ENCODE results near the gene PID1. TPM values are rescaled to one million over a fixed set of nuclear protein-coding genes. Genes with fewer than 3 reads are reported as not detected.

Gene PID1
- total RNA-seq, 1 experiment from 2014 or later, result 2.6 TPM

- H3K4me1 Mint-ChIP-seq, result peaks cover 9% of the 10 kb centered on the region
- H3K36me3 Mint-ChIP-seq, result no peaks in the 10 kb centered on the region
- peaks cover 30% of the 10 kb centered on the region for H3K9me3 Mint-ChIP-seq
Observed at GRCh38 chr2:229174794-229175496, 96.1 kb downstream of the PID1 start.

GRCh38 chr2:229173825-229174359, 97.2 kb downstream of the PID1 start:
- H3K4me3 Mint-ChIP-seq, result no peak overlapping the region
- TF ChIP-seq ZNF121 (CRISPR knock-in tag; IDR thresholded peaks at IDR 0.05) (no peak), ZNF416 (CRISPR knock-in tag; IDR thresholded peaks at IDR 0.05) (no peak), TP53 (CRISPR knock-in tag; IDR thresholded peaks at IDR 0.05) (no peak), KAT7 (CRISPR knock-in tag; IDR thresholded peaks at IDR 0.05; ENCODE audit: borderline replicate concordance) (no peak)
- no peak for DNase-seq (ENCODE audit: low spot score)
- H3K27ac Mint-ChIP-seq, result 0 out of 2 replicates have a peak overlapping the region, but pooled peaks have one; percentile 18
- H3K4me1 Mint-ChIP-seq, result peaks cover 9% of the 10 kb centered on the region
- peaks cover 30% of the 10 kb centered on the region for H3K9me3 Mint-ChIP-seq
- ChIA-PET CTCF (no interaction called here), POLR2A (no interaction called here)
- H3K36me3 Mint-ChIP-seq, result no peaks in the 10 kb centered on the region
- no peak for ATAC-seq
- no peaks in the 10 kb centered on the region for H3K27me3 Mint-ChIP-seq (ENCODE audit: low read depth)

More at GRCh38 chr2:229174794-229175496, 96.1 kb downstream of the PID1 start:
- no peak for ATAC-seq
- no peak overlapping the region for H3K27ac Mint-ChIP-seq
- POLR2A ChIA-PET, result no interaction called here
- no peak for DNase-seq (ENCODE audit: low spot score)
- CTCF ChIA-PET, result no interaction called here
- no peak overlapping the region for H3K4me3 Mint-ChIP-seq
- no peak for TF ChIP-seq ATF1 (CRISPR knock-in tag; IDR thresholded peaks at IDR 0.05)
- no peak for TF ChIP-seq ATF6 (CRISPR knock-in tag; IDR thresholded peaks at IDR 0.05)
- TF ChIP-seq ZNF416 (CRISPR knock-in tag; IDR thresholded peaks at IDR 0.05), result no peak
- no peak for TF ChIP-seq GTF2I (CRISPR knock-in tag; conservative IDR thresholded peaks at IDR 0.05)
- TF ChIP-seq GABPB1 (CRISPR knock-in tag; IDR thresholded peaks at IDR 0.05), result no peak
- TF ChIP-seq IRF2 (CRISPR knock-in tag; IDR thresholded peaks at IDR 0.05; ENCODE audit: borderline replicate concordance, low read depth), result no peak
- no peak for TF ChIP-seq TEAD4 (CRISPR knock-in tag; IDR thresholded peaks at IDR 0.05)
- no peaks in the 10 kb centered on the region for H3K27me3 Mint-ChIP-seq (ENCODE audit: low read depth)

- H3K4me1 Mint-ChIP-seq, result peaks cover 4% of the 10 kb centered on the region
- no peak for DNase-seq (ENCODE audit: low spot score)
- no peak for TF ChIP-seq ATF6 (CRISPR knock-in tag; IDR thresholded peaks at IDR 0.05)
- no peak for TF ChIP-seq NFYB (CRISPR knock-in tag; conservative IDR thresholded peaks at IDR 0.05; ENCODE audit: low read depth)
- no peak for TF ChIP-seq FOXP4 (CRISPR knock-in tag; IDR thresholded peaks at IDR 0.05)
- TF ChIP-seq ZNF121 (CRISPR knock-in tag; IDR thresholded peaks at IDR 0.05), result no peak
- TF ChIP-seq JUN (CRISPR knock-in tag; IDR thresholded peaks at IDR 0.05), result no peak
- no peak for TF ChIP-seq TCF7 (CRISPR knock-in tag; IDR thresholded peaks at IDR 0.05; ENCODE audit: low read depth)
- no peak for TF ChIP-seq NR1H2 (CRISPR knock-in tag; IDR thresholded peaks at IDR 0.05)
- TF ChIP-seq IRF2 (CRISPR knock-in tag; IDR thresholded peaks at IDR 0.05; ENCODE audit: borderline replicate concordance, low read depth), result no peak
- TF ChIP-seq FOXJ3 (CRISPR knock-in tag; IDR thresholded peaks at IDR 0.05; ENCODE audit: borderline replicate concordance), result no peak
- H3K4me3 Mint-ChIP-seq, result no peak overlapping the region
- peaks cover 19% of the 10 kb centered on the region for H3K9me3 Mint-ChIP-seq
- POLR2A ChIA-PET, result no interaction called here
- H3K27ac Mint-ChIP-seq, result no peak overlapping the region
- CTCF ChIA-PET, result no interaction called here
- no peak for ATAC-seq
- no peaks in the 10 kb centered on the region for H3K27me3 Mint-ChIP-seq (ENCODE audit: low read depth)
- no peaks in the 10 kb centered on the region for H3K36me3 Mint-ChIP-seq
Observed at GRCh38 chr2:229170916-229171315, 100.2 kb downstream of the PID1 start.
